NCI-H146 (cell line): ENCODE measurements around the gene RDH5.

Source experiments
- DNase-seq: peaks from one replicate; lab custom pipeline; 2025; lab: John Stamatoyannopoulos, UW

Gene RDH5

GRCh38 chr12:55720071-55720564 lies at the start of gene RDH5:
Gene RDH5, plus strand, starts transcription at chr12:55720393. Its CDS starts 792 bp downstream, at chr12:55721185.
- DNase-seq = no peak

GRCh38 chr12:55671746-55672145 lies 48.4 kb upstream of the RDH5 start:
- DNase-seq = no peak

GRCh38 chr12:55673638-55674037 lies 46.6 kb upstream of the RDH5 start:
- no peak for DNase-seq

- no peak for DNase-seq
Measured at GRCh38 chr12:55675666-55676065, 44.5 kb upstream of the RDH5 start.

GRCh38 chr12:55676707-55677106 lies 43.5 kb upstream of the RDH5 start:
- DNase-seq = no peak

- DNase-seq = no peak
Measured at GRCh38 chr12:55679691-55680090, 40.5 kb upstream of the RDH5 start.

GRCh38 chr12:55681142-55682077 lies 38.8 kb upstream of the RDH5 start:
- DNase-seq = peak; percentile 55

GRCh38 chr12:55682087-55682796 lies 38.0 kb upstream of the RDH5 start:
- DNase-seq = no peak

GRCh38 chr12:55683676-55684075 lies 36.5 kb upstream of the RDH5 start:
- DNase-seq = no peak

GRCh38 chr12:55684761-55685370 lies 35.3 kb upstream of the RDH5 start:
- no peak for DNase-seq

GRCh38 chr12:55685671-55686070 lies 34.5 kb upstream of the RDH5 start:
- DNase-seq = no peak

GRCh38 chr12:55686366-55687010 lies 33.7 kb upstream of the RDH5 start:
- DNase-seq = no peak

- DNase-seq = no peak
Measured at GRCh38 chr12:55687746-55688145, 32.4 kb upstream of the RDH5 start.

- DNase-seq = no peak
Measured at GRCh38 chr12:55688716-55689655, 31.2 kb upstream of the RDH5 start.

- DNase-seq = no peak
Measured at GRCh38 chr12:55692631-55693322, 27.4 kb upstream of the RDH5 start.

- DNase-seq = no peak
Measured at GRCh38 chr12:55693323-55694187, 26.6 kb upstream of the RDH5 start.

- no peak for DNase-seq
Measured at GRCh38 chr12:55694188-55694515, 26.0 kb upstream of the RDH5 start.

GRCh38 chr12:55694651-55695050 lies 25.5 kb upstream of the RDH5 start:
- no peak for DNase-seq

GRCh38 chr12:55695349-55695748 lies 24.8 kb upstream of the RDH5 start:
- no peak for DNase-seq
